ENCODE results near the gene TNS1. TPM values are rescaled to one million over a fixed set of nuclear protein-coding genes. Genes with fewer than 3 reads are reported as not detected.

TNS1 gene
- polyA plus RNA-seq, 1 donor = 111 TPM

- no peak for DNase-seq (ENCODE audit: low read depth)
These were observed 103.4 kb downstream of the TNS1 start for GRCh38 chr2:217899231-217900009.

DNA sequence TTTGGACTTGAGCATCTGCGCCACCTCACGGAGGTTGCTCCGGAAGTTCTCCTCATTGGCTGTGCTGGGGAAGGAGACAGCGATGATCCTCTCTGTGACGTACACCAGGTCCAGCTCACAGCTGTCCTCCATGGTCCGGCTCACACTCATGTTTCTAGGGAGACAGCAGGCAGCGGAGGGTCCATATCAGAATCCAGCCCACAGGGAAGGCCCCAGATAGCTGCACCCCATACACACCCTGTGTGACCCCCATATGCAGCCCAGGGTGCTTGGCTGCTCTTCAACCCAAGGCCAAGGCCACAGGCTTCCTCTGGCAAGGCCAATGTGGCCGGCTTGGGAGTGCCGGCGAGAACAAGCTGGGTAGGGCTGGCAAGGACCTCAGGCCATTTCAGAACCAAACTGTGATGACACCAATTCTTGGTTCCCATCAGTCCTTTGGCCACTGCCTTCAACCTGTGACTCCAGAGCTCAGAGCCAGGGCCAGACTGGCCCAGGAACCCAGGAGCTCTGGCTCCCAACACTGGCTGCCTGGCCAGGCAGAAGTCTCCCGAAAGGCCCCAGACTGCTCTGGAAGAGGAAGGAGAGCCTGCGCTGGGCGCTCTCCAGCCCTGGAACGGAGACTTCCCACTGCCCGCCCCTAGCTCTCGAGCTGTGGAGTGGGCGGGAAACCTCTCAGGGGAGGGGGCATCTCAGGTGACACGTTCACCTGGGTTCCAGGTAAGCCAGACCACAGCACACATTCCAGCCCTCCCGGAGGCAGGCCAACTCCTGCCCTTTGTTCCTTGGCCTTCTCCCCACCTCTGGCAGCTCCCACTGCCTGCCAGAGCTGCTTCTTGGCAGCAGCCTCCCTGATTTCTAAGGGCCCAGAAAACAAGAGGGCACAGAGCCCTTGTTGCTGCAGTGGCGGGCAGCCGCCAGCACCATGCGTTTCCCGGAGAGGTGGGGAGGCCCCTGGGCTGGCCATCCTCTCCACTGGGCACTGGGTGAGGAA is 104.7 kb downstream of the TNS1 start:
- DNase-seq (ENCODE audit: low read depth) = no peak

GRCh38 chr2:217897091-217897715 is 105.6 kb downstream of the TNS1 start:
- DNase-seq (ENCODE audit: low read depth) = no peak

DNA sequence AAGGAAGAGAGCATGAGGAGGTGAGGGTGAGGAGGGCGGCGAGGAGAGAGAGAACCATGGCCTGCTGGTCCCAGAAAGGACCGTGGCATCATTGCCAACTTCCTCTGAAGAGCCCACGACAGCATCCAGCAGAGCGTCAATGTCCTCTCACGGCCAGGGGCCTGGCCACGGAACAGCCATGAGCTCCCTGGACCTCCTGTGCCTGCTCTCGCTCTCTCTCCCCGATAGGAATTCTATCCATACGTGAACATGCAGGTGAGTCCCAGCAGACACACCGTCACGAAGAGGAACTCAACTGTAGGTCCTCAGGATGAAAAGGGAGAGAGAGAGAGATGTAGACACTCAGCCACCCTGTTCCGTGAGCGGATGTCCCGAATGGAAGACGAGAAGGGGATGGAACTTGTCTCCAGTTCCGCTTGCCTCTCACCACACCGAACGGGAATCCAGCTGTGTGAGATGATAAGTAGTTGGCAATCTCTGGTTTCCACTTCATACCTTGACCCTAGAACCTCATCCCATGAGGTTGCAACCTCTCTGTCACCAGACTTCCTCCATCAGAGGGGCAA is 107.6 kb downstream of the TNS1 start:
- no peak for DNase-seq (ENCODE audit: low read depth)

DNA sequence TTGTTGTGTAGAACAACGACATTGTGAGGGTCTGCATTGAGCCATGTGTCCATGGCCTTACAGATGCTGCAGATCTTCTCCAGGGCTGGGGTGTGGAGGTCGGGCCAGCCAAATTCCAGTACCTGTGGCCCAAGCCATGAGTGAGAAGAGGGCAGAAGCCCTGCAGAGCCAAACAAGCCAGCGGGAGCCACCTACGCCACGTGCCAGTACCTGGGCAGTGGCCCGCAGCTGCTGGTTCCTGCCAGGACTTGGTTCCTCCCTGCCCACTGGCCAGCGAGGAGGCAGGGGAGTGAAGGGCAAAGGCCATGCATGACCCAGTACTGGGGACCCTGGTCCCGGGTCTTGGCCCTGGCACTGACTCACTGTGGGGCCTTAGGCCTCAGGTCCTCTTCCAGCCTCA is 109.4 kb downstream of the TNS1 start:
- DNase-seq (ENCODE audit: low read depth) = no peak

- no peak for DNase-seq (ENCODE audit: low read depth)
These were observed 110.2 kb downstream of the TNS1 start for GRCh38 chr2:217892560-217892959.

DNA sequence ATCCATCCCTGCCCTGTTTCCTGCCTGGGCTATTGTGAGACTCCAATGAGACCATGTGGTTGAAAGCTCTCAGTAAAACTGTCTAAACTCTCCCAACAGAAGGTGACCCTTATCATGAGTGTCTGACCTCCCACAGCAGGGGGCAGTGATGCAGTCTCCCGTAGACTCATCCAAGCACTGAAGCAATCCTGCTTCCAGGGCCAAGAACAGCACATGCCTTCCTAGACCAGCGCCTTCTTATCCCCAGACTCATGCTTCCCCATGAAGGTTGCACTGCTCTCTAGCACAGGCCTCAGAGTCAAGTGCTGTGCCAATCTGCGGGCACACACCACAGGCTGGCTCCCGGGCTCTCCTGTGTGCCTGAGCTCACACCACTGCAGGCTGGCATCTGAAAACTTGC is 112.3 kb downstream of the TNS1 start:
- DNase-seq (ENCODE audit: low read depth) = no peak

- no peak for DNase-seq (ENCODE audit: low read depth)
These were observed 113.1 kb downstream of the TNS1 start for GRCh38 chr2:217889656-217890055.

- DNase-seq (ENCODE audit: low read depth) = no peak
These were observed 114.7 kb downstream of the TNS1 start for GRCh38 chr2:217887841-217888701.

GRCh38 chr2:217886720-217887309 is 116.0 kb downstream of the TNS1 start:
- no peak for DNase-seq (ENCODE audit: low read depth)

- DNase-seq (ENCODE audit: low read depth) = no peak
These were observed 116.7 kb downstream of the TNS1 start for GRCh38 chr2:217886091-217886490.

DNA sequence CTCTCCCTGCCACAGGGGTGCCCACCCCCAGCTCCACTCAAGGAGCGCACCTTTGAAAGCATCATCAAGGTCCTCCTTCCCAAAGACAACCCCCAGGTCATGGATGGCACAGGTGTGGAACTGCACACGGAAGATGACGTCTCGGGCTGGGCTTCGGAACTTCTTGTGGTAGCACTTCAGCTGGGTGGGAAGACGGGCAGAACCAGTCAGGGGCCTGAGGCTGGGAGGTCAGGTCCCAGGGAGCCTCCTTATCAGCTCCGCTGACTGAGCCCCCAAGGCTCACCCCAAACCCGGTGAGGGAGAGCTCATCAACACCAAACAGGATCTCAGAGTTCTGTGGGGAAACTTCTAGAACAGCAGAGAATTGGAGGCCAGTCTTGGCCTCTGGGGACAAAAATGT is 117.8 kb downstream of the TNS1 start:
- no peak for DNase-seq (ENCODE audit: low read depth)

GRCh38 chr2:217880891-217881290 is 121.9 kb downstream of the TNS1 start:
- DNase-seq (ENCODE audit: low read depth) = no peak

DNA sequence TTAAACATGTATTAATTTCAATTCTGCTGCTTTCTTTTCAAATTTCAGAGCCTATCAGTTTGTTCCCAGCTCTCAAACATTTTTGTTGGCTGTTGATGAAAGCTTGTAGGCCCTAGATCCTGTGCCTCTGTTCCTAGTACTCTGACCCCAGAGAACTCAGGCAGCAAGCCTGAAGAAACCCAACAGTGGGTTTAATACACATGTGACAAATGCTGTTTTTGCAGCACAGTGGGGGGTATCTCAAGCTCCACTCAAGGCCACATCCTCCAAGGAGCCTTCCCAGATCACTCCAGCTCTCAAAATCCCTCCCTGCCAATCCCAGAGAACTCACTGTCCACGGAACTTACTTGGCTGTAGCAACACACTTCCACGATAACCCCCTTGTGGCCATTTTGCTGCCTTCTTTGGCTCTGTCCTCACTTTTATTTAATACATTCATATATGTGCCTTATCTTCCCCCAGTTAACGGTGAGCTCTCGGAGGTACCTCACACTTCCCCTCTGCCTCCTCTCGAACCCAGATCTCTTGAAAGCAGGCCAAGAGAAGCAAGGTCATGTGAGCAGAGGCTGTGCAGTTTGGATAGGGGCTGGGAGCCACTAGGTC is 122.4 kb downstream of the TNS1 start:
- no peak for DNase-seq (ENCODE audit: low read depth)

GRCh38 chr2:217878915-217879590 is 123.7 kb downstream of the TNS1 start:
- DNase-seq (ENCODE audit: low read depth) = no peak

DNA sequence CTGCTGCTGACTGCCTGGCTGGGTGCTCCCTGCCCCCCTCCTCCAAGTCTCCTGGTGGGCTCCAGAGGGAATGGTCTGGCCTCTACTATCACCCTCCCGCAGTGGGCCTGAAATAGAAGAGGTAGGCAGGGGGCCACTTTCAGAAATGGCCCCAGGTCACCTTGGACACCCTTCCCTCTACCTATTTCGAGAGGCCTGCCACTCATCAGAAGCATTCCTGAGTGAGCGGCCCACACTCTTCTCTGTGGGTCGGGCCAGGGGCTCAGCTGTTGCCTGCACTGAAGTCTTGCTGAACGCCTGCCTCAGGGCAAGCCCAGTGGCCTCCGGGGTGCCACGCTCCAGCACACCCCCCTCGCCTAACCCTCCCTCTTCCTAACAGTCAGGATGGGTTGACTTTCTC is 124.9 kb downstream of the TNS1 start:
- DNase-seq (ENCODE audit: low read depth) = no peak

GRCh38 chr2:217876253-217876570 is 126.6 kb downstream of the TNS1 start:
- no peak for DNase-seq (ENCODE audit: low read depth)

GRCh38 chr2:217875556-217876252 is 127.1 kb downstream of the TNS1 start:
- no peak for DNase-seq (ENCODE audit: low read depth)

GRCh38 chr2:217875138-217875537 is 127.7 kb downstream of the TNS1 start:
- DNase-seq (ENCODE audit: low read depth) = no peak

Data from forelimb muscle (tissue), 1 donor.